Measurements from ENCODE around the gene DGCR2.

DNA sequence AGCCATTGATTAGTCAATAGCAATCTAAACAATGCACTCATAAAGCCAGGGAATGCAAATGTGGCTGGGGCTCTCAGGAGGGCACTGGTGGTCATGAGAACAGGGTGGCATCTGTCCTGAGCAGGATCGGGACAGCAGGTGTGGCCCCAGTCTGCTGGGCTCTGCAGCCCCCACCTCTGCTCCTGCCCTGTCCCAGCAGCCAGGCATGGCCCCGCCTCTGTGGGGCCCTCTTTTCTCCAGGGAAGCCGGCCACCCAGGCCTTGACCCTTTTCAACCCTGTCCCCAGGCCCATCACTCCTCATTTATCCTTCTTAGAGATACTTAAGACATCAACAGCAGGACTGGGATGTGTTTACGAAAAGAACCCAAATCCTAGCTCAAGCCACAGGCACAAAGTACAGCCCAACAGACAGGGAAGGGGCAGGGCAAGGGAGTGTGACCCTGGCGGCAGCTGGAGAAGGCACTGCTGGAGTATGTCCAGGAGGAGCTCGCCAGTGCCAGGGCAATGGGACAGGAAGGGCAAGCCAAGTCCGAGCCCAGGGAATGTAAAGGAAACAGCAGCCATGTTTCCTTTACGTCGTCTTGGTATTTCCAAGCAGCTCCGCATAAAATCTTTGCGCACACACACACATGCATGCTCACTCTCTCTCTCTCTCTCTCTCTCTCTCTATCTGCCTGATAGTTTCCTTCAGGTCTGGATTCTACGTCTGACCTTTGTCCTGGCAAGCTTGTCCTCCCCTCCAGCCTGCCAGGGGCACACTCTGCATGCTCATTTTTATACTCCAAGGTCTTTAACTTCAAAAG, 59.9 kb downstream of the DGCR2 start:
- TF ChIP-seq, protein P1, sequence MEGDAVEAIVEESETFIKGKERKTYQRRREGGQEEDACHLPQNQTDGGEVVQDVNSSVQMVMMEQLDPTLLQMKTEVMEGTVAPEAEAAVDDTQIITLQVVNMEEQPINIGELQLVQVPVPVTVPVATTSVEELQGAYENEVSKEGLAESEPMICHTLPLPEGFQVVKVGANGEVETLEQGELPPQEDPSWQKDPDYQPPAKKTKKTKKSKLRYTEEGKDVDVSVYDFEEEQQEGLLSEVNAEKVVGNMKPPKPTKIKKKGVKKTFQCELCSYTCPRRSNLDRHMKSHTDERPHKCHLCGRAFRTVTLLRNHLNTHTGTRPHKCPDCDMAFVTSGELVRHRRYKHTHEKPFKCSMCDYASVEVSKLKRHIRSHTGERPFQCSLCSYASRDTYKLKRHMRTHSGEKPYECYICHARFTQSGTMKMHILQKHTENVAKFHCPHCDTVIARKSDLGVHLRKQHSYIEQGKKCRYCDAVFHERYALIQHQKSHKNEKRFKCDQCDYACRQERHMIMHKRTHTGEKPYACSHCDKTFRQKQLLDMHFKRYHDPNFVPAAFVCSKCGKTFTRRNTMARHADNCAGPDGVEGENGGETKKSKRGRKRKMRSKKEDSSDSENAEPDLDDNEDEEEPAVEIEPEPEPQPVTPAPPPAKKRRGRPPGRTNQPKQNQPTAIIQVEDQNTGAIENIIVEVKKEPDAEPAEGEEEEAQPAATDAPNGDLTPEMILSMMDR (IDR thresholded peaks at IDR 0.05), result no peak
- no peak for TF ChIP-seq POLR2A (IDR thresholded peaks at IDR 0.05)
